ENCODE measurements around the gene FSTL5.

- TF ChIP-seq CTCF (IDR thresholded peaks at IDR 0.05): no peak
- no peak for TF ChIP-seq POLR2A (IDR thresholded peaks at IDR 0.05)
Measured at GRCh38 chr4:161356351-161356750, 807.4 kb downstream of the FSTL5 start.

Measured in esophagus squamous epithelium (tissue), 4 donors.